Stimulated activated CD8-positive, alpha-beta memory T cell treated with anti-CD3 and anti-CD28 coated beads, Interleukin-4, amount 100 ng/mL, for 48 hours (primary cell): ENCODE results near the gene DHRS12.

Experiments
- DNase-seq: peaks from one replicate; pipeline ENCODE4 v3.0.0-alpha.2; 2020

The DHRS12 gene

GRCh38 chr13:51721496-51721895 is 82.5 kb downstream of the DHRS12 start:
- no peak for DNase-seq

DNA sequence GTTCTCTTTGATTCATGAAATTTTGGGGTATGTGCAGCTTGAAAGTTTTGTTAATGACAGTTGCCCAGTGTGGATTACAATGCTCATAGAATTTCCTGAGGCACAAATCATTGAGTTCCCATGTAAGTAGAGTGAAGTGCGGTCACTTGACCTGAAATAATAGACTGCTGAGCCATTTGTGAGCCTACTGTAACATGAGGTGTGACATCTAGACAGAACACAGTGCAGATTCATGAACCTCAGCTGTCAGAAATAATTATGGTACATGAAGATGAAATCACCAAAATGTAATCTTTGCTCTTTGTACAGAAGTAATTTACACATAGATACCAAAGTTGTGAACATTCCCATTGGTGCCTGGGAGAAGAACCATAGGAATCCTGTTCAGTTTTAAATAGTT is 84.6 kb downstream of the DHRS12 start:
- DNase-seq, result no peak
